ENCODE results near the gene PBX3. TPM values are rescaled to one million over a fixed set of nuclear protein-coding genes. Genes with fewer than 3 reads are reported as not detected.

The PBX3 gene
- total and polyA plus RNA-seq, 9 of the 15 experiments (the other 6 are each of a cell fraction or from before 2014, with no cell fraction given) = 0.14 to 5.8 (median 0.92) TPM

- TF ChIP-seq E2F1 (CRISPR knock-in tag; IDR thresholded peaks at IDR 0.05) (no peak), ETV5 (CRISPR knock-in tag; IDR thresholded peaks at IDR 0.05; ENCODE audit: low read depth) (no peak)
These were observed 239.0 kb downstream of the PBX3 start (continued) for GRCh38 chr9:125985998-125986655.

GRCh38 chr9:125986966-125987365 lies 239.8 kb downstream of the PBX3 start:
- CTCF ChIA-PET (ENCODE audit: low intra/inter-chr PET ratio) = no interaction called here
- BruUV-seq (replicated peaks) = no TSS peak
- intact Hi-C loops (cut with micrococcal nuclease) = no loop called here
- DNase-seq (ENCODE audit: extremely low read depth in 1 of 4, low spot score in 3 of 4) (no peak), FAIRE-seq (no peak), ATAC-seq (no peak)
- H4K20me1 ChIP-seq (replicated peaks; ENCODE audit: control insufficient read depth, insufficient read depth, low read length) = 0 out of 2 replicates have a peak, but pooled peaks cover 3% of the 10 kb centered on the region
- H3K79me2 ChIP-seq (ENCODE audit: control insufficient read depth, insufficient read depth, low read length) = no peaks in the 10 kb centered on the region
- no peaks in the 10 kb centered on the region for H3K9me3 ChIP-seq (replicated peaks; ENCODE audit: control insufficient read depth, insufficient read depth, low read depth, low read length)
- POLR2A ChIA-PET = interaction anchor here (0.5 to 0.6 kb wide), 2 partner anchors 13 to 44 kb away, joined by 3 read pairs; no protein-coding TSS in a partner anchor
- H2AFZ ChIP-seq (ENCODE audit: low read depth, low read length) = no peak overlapping the region
- H3K4me3 ChIP-seq = no peak overlapping the region
- WGBS (ENCODE audit: insufficient coverage, low coverage, missing lambda C conversion rate) = 0% methylated on average over 3 of the region's 3 CpGs
- no peaks in the 10 kb centered on the region for H3K36me3 ChIP-seq (ENCODE audit: control insufficient read depth, insufficient read depth, low read length)
- no peaks in the 10 kb centered on the region for H3K9me1 ChIP-seq (ENCODE audit: control insufficient read depth, insufficient read depth, low read length)
- in situ Hi-C loops (cut with MboI) = no loop called here
- H3K27ac ChIP-seq (ENCODE audit: extremely low read depth, low read depth, low read length) = no peak overlapping the region
- H3K27me3 ChIP-seq (ENCODE audit: control insufficient read depth in 2 of 2, insufficient read depth in 2 of 2, low read length in 2 of 2) = peaks cover 0 to 46% of the 10 kb centered on the region in 2 experiments; a peak in 2 of 5 replicates
- TF ChIP-seq FOXK2 (conservative IDR thresholded peaks at IDR 0.05 in 1 of 2, IDR thresholded peaks at IDR 0.05 in 1 of 2; ENCODE audit: low read depth in 2 of 2) = no peak
- TF ChIP-seq ZNF384 (IDR thresholded peaks at IDR 0.05; ENCODE audit: low read depth, low read length) = no peak
- no peak for TF ChIP-seq NKRF (IDR thresholded peaks at IDR 0.05; ENCODE audit: borderline replicate concordance)
- no peak for TF ChIP-seq ZNF431 (CRISPR knock-in tag; IDR thresholded peaks at IDR 0.05)
- no peak for TF ChIP-seq PCBP2 (IDR thresholded peaks at IDR 0.05; ENCODE audit: low read depth, low read length, poor library complexity, severe bottlenecking)
- no peak for TF ChIP-seq GATA2 (CRISPR knock-in tag; IDR thresholded peaks at IDR 0.05)
- no peak for TF ChIP-seq ATF7 (IDR thresholded peaks at IDR 0.05)
- no peak for TF ChIP-seq MTA2 (IDR thresholded peaks at IDR 0.05; ENCODE audit: low read depth)
- no peak for TF ChIP-seq NCOA4 (IDR thresholded peaks at IDR 0.05; ENCODE audit: partially characterized antibody)
- no peak for TF ChIP-seq CCAR2 (IDR thresholded peaks at IDR 0.05; ENCODE audit: low read depth, low read length)
- TF ChIP-seq ZMIZ1 (IDR thresholded peaks at IDR 0.05; ENCODE audit: low read depth in 2 of 2, low read length in 2 of 2) = no peak
- no peak for TF ChIP-seq SMARCC2 (IDR thresholded peaks at IDR 0.05; ENCODE audit: low read depth)
- no peak overlapping the region for H3K4me2 ChIP-seq (ENCODE audit: insufficient read depth, low read length)
- H3K4me1 ChIP-seq (replicated peaks in 1 of 2; ENCODE audit: control insufficient read depth in 2 of 2, insufficient read depth in 2 of 2, low read length in 2 of 2) = no peaks in the 10 kb centered on the region
- no peak overlapping the region for H3K9ac ChIP-seq (ENCODE audit: insufficient read depth in 1 of 2, low read depth in 2 of 2, low read length in 2 of 2)
